Measurements from ENCODE around the gene ADAMTS7.
"Not testable (repeated sequence)": the region's sequence is repeated elsewhere in the genome, so short reads cannot be mapped to it uniquely, and the experiment has no call there.

DNA sequence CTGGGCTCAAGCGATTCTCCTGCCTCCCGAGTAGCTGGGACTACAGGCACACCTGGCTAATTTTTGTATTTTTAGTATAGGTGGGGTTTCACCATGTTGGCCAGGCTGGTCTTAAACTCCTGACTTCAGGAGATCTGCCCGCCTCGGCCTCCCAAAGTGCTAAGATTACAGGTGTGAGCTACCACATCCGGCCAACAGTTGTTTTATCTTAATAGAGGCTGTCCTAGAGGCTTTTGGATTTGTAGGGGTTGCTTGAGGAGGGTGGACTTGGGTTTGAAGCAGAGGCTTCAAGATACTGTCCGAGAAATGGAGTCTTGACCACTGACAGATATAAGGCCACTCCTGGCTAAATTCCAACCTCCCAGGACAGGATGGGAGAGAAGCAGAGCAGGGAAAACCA, 27.9 kb upstream of the ADAMTS7 start:
- not testable (repeated sequence) for TF ChIP-seq TAF1 (IDR thresholded peaks at IDR 0.05; ENCODE audit: borderline replicate concordance, low read depth, low read length); POLR2AphosphoS5 (IDR thresholded peaks at IDR 0.05; ENCODE audit: low read depth, low read length); POLR2A (IDR thresholded peaks at IDR 0.05; ENCODE audit: low read depth, low read length)
